ELF-1 (cell line): ENCODE measurements around the gene RNASEH2C.
A peak's percentile ranks its signal among the peaks of the same experiment; 100 is the strongest.
"Not testable (repeated sequence)": the region's sequence is repeated elsewhere in the genome, so short reads cannot be mapped to it uniquely, and the experiment has no call there.

ENCODE experiments used
- DNase-seq: peaks from one replicate; pipeline ENCODE4 v3.0.0-alpha.2; 2016; ENCODE audit warnings: low read depth, low spot score

The RNASEH2C gene

DNA sequence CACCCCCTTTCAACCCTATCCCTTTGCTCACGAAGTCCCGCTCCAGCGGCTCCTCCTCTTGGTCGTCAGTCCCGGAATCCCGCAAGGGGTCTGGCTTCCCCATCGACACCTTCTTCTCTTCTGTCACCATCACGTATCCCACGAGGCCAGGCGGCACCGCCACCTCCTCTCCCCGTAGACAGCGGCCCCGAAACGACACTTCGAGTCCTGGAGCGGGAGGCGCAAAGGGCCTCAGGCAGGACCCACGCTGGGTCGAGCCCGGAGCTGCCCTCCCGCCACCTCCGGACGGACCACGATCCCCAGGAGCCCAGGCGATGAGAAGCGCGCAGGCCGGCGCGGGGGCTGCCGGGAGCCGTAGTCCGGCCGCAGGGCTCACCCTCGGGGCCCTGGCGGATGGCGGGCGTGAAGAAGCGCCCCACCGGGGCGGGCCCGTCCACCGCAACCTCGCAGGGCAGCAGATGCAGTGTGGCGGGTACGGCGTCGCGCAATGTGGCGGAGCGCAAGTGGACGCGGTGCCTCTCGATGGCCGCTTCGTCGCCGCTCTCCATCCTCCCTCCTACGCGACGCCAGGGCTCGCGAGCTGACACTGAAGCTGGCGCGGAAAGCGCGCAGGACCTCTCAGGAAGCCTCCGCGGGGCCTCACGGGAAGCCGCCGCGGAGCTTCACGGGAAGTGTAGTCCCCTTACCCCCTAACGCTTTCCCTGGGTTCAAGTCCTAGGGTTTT is at the start of gene RNASEH2C:
Gene RNASEH2C, minus strand, starts transcription at position 588 of the 724 bp plus-strand sequence. Its CDS starts 40 bp downstream, at position 548.
- peak; percentile 88 for DNase-seq

DNA sequence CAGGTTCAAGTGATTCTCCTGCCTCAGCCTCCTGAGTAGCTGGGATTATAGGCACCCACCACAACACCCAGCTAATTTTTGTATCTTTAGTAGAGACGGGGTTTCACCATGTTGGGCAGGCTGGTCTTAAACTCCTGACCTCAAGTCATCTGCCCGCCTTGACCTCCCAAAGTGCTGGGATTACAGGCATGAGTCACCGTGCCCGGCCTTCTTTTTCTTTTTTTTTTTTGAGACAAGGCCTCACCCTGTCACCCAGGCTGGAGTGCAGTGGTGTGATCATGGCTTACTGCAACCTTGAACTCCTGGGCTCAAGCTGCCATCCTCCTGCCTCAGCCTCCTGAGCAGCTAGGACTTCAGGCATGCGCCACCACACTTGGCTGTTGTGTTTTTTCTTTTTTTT is 47.2 kb upstream of the RNASEH2C start:
- not testable (repeated sequence) for DNase-seq

DNA sequence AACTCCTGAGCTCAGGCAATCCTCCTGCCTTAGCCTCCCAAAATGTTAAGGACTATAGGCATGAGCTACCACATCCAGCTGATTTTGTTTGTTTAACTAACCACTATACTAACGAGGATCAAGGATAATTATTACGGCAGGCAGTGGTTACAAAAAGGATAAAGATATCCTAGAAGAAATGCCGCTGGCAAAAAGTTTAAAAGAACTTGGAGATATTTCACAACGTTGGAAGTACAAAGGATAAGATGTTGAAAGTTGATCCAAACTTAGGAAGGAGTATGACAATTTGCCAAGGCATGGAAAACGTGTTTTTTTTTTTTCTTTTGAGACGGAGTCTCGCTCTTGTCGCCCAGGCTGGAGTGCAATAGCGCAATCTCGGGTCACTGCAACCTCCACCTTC is 46.8 kb upstream of the RNASEH2C start:
- no peak for DNase-seq

DNA sequence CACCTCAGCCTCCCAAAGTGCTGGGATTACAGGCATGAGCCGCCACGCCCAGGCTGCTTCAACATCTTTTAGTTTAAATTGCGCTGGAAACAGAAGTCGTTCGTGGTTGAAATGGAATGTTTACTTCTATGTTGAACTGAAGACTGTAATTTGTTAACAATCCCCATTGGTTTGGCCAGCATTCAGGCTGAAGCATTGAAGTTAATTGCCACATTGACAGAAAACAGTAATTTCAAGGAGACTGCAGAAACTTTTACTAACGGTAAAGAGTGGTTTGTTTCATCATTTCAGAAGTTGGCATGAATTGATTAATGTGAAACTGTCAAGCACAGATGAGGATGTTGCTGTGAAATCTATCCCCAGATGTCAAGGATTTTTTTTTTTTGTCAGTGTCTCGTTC is 45.9 kb upstream of the RNASEH2C start:
- no peak for DNase-seq

DNA sequence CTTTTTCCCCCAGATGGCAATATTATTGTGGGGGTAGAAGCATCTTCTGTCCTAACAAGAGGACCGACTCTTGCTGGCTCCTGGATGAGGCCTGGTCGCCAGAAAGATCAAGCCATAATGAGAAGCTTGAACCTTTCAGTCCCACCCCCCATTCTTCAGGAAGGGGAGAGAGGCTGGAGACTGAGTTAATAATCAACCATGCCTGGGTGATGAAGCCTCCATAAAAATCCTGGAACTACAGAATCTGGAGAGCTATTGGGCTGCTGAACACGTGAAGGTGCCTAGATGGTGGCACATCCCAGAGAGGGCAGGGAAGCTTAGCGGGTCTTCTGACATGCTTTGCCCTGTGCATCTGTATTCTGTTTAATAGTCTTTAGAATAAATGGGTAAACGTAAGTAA is 43.8 kb upstream of the RNASEH2C start:
- no peak for DNase-seq

DNA sequence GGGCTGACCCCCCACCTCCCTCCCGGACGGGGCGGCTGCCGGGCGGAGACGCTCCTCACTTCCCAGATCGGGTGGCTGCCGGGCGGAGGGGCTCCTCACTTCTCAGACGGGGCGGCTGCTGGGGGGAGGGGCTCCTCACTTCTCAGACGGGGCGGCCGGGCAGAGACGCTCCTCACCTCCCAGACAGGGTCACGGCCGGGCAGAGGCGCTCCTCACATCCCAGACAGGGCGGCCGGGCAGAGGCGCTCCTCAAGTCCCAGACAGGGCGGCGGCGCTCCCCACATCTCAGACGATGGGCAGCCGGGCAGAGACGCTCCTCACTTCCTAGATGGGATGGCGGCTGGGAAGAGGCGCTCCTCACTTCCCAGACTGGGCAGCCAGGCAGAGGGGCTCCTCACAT is 42.2 kb upstream of the RNASEH2C start:
- not testable (repeated sequence) for DNase-seq

DNA sequence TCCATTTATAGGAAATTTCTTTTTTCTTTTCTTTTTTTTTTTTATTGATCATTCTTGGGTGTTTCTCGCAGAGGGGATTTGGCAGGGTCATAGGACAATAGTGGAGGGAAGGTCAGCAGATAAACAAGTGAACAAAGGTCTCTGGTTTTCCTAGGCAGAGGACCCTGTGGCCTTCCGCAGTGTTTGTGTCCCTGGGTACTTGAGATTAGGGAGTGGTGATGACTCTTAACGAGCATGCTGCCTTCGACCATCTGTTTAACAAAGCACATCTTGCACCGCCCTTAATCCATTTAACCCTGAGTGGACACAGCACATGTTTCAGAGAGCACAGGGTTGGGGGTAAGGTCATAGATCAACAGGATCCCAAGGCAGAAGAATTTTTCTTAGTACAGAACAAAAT is 41.6 kb upstream of the RNASEH2C start:
- DNase-seq, result not testable (repeated sequence)

DNA sequence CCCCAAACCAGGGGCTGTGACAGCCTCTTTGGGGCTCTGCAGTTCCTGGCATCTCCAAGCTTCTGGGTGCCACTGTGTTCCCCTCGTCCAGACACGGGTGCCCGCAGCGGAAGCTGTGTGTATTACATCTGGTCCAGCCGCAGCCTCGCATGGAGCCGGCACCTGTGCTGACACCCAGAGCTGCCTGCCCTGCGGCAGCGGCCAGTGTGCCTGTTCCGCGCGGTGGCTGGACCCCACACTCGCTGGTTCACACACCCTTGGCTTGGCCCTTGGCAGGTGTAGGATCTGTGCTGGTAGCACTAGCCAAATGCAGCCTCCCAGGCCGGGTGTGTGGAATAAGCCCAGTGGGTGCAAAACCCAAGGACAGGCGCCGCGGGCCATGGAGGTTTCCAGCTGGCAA is 24.5 kb upstream of the RNASEH2C start:
- DNase-seq, result no peak

DNA sequence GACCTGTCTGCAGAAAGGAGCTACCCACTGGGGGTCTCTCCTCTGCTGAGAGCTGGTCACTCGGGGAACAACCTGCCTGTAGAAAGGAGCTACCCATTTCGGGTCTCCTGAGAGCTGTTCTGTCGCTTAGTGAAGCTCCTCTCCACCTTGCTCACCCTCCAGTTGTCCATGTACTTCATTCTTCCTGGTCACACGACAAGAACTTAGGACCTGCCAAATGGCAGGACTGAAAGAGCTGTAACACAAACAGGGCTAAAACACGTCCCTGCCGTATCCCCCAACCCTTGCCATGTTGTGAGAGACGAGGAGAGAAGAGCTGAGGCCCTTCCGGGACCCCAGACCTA is 24.1 kb upstream of the RNASEH2C start:
- no peak for DNase-seq

DNA sequence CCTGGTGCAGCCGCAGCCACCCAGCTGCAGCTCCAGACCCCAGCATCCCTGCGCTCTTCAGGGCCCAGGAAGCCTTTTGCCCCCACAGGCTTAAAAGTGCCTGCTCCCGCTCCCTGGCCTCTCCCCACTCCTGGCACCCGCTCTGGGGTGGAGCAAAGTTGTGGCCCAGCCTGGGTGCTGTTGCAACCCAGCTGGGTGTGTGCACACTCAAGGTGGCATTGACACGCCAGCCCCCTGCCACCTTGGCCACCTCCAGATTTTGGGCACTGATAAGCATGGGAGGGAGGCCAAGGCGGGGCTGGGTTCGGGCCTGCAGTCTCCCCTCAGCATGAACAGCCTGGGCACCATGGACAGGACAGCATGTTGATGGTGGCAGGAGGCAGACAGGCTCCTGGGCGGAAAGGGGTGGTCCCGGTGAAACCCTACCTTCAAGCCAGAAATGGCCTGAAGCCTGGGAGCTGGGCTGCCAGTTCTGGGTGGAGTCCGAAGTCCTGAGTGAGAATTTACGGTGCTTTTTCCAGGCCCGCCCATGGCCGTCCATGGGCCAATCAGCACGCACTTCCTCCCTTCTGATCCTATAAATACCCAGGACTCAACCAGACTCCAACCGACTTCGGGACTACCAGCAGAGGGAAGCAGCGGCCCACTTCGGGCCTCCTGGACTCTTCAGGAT is 23.6 kb upstream of the RNASEH2C start:
- peak; percentile 79 for DNase-seq

DNA sequence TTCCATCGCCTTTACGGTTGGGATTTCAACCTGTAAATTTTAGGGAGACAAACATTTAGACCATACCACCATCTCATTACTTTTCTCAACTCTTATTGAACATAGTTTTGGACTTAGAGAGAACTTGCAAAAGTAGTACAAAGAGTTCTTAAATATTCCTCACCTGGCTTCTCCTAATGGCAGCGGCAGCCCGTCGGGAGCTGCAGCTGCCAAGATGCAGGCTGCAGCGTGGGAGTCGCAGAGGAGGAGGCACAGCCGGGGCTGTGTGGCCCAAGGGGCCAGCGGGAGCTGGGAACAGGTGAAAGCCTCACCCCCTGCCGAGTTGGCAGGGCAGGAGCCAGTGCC is 23.1 kb upstream of the RNASEH2C start:
- DNase-seq, result no peak

DNA sequence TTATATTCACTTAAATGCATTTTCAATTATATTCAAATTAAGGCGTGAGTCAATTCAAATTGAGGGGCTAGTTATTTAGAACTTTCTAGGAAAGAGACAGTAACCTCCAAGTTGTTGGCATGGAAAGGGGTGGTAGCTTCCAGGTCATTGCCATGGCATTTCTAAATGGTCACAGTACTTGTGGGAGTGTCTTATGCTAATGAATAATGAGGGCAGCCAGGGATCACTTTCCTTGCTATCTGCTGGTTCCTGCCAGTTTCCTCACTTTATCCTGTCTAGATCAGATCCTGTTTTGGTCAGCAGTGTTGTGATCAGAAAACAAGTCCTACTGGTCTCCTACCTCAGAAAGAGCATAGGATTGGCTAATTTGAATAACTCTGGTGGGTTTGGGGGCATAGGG is 21.8 kb upstream of the RNASEH2C start:
- DNase-seq, result no peak

DNA sequence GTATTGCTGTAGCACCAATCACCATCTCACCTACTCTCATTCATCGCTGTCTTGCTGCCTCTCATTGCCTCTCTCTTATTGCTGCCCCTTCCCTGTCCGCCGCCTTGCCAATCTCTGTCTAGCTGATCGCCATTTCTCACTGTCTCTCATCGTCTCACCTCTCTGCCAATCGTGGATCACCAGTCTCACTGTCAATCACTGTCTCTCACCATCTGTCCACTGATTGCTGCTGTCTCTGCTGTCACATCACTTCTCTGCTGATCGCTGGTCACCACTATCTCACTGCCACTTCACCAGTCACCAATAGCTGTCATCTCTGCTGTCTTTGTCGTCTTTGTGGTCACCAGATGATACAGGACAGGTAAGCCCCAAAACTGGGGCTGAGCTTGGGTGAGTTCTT is 20.6 kb upstream of the RNASEH2C start:
- no peak for DNase-seq

DNA sequence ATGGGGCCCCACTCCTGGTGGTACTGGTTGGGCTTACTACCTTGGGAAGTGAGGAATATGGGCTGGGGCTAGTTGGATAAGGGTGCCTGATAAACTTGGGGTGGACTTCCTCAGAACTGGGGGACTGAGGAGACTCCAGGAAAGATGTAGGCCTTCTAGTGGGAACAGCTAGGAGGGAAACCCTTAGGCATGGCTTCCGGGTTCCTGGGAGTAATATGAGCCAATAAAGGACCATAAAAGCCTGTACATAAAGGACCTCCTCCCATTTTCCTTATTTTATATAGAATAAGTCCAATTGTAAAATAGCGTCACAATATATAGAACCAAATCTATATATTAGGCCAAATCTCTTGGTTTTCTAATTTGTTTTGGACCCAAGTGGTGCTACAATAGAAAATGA is 18.4 kb upstream of the RNASEH2C start:
- DNase-seq, result no peak

DNA sequence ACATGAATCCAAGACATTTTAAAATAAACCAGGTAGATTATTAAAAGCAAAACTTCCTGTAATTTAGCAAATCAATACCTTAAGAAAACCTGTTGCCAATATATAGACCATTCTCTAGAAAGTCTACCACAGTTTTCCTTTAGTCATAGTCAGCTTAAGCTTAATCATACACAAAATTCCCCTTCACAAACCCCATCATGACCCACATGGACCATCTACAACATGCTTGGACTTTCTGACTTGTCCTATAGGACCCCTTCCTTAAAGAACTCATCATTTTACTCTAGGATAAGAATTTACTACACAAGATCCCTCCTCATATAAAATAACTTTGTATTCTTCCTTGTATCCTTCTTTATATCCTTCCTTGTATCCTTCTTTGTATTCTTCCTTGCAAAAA is 16.2 kb upstream of the RNASEH2C start:
- no peak for DNase-seq

DNA sequence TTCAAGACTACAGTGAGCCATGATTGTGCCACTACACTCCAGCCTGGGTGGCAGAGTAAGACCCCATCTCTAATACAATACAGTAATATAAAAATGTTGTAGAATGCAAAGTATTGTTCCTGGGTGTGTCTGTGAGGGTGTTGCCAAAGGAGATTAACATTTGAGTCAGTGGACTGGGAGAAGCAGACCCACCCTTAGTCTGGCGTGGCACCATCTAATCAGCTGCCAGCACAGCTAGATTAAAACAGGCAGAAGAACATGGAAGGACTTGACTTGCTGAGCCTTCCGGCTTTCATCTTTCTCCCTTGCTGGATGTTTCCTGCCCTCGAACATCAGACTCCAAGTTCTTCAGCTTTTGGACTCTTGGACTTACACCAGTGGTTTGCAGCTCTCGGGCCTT is 14.5 kb upstream of the RNASEH2C start:
- DNase-seq, result not testable (repeated sequence)

DNA sequence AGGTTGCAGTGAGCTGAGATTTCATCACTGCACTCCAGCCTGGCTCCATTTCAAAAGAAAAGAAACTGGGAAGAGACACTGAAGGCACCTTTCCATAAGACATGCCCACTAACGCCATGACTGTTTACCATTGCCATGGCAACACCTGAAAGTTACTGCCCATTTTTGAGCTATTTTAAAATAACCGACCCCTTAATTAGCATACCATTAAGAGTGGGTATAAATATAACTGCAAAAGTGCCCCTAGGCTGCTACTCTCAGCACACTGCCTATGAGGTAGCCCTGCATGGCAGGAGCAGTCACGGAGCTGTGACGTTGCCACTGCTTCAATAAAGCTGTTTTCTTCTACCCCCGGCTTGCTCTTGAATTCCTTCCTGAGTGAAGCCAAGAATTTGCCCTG is 9.9 kb upstream of the RNASEH2C start:
- DNase-seq, result no peak

DNA sequence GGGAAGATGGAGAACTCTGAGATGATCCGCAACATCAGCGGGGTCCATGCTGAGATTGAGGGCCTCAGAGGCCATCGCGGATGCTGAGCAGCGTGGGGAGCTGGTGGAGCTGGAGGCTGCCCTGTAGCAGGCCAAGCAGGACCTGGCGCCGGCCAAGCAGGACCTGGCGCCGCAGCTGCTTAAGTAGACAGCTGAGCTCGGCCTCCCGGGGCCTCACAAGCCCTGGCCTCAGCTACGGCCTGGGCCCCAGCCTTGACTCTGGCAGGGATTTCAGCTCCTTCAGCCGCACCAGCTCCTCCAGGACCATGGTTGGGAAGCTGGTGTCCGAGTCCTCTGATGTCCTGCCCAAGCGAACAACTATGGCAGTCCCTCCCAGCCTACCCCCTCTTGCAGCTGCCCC is 7.3 kb upstream of the RNASEH2C start:
- no peak for DNase-seq

DNA sequence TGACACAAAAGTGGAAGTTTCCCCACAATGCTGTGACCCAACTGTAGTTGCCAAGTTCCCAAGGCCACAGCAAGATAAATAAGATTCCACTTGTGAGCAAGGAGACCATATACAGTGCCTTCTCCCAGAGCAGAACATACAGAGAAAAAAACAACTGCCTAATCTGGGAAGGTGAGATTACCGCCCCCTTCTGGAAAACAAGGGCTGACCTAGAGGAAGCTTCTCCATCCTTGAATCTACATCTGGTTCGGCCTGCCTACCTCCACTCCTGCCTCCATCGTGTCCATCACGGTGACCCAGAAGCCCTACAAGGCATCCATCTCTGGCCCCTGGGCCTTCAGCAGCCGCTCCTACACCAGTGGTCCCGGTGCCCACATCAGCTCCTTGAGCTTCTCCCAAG is 6.1 kb upstream of the RNASEH2C start:
- no peak for DNase-seq

DNA sequence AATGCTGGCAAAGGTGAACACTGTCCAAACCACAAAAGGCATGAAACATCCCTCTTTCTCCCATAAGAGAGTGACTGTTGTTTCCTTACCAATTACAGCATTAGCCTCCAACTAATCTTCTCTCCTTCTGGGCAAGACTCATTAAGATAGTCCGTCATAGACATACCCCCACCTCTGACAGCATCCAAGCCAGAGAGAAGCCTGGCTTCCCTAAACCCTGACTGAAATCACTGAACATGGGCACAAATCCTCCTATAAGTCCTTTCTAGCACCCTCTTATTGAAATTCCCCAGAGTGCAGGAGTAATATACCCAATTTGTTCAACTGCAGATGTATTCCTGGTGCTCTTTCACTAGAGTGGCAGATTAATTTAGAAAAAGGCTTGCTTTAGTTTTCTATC is 1.7 kb upstream of the RNASEH2C start:
- DNase-seq, result no peak

DNA sequence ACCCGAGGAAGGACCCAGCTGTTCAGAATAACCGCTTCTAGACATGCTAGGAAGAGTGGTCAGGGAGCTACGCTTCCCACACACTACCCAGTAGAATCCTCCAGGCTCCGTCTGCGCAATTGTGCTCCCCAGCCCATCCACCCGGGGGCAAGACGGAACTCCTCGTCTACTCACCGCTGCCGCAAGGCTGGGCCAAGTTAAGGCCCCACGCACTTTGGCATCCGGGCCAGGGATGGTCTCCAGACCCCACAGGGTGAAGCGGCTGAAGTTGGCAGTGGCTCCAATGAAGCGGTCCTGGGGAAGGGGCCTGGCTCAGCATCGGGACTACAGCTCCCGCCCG is 757 bp downstream of the RNASEH2C start:
- no peak for DNase-seq

DNA sequence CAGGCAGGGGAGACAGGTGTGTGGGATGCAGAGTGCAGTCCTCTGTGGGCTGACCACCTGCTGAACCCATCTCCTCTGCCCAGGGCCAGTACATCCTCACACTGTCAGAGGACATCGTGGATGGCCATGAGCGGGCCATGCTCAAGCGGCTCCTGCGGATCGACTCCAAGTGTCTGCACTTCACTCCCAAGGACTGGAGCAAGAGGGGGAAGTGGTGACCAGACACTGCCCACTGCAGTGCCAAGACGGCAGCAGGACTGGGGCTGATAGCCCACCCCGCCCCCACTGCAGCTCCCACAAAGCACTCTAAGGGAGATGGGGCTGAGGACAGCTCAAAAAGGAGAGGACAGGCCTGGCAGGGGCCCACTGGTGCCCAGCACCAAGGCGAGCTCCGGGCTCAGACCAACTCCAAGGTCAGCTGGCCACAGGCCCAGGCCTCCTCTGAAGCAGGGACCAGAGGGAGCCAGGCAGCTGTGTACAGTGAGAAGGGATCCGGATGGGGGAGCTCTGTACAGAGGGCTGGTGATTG is 1.6 kb downstream of the RNASEH2C start:
- DNase-seq, result no peak

DNA sequence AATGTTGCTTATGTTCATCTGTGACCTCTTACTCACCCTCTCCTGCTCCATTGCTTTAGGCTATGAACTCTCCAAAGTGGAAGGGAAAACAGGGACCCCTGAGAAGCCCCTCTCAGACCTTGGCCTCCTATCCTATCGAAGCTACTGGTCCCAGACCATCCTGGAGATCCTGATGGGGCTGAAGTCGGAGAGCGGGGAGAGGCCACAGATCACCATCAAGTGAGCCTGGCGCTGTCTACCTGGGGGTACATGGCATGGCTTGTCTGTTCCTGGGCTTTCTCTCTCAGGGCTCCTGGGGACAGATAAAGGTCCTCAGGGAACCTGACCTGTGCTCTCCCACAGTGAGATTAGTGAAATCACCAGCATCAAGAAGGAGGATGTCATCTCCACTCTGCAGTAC is 2.1 kb downstream of the RNASEH2C start:
- no peak for DNase-seq

DNA sequence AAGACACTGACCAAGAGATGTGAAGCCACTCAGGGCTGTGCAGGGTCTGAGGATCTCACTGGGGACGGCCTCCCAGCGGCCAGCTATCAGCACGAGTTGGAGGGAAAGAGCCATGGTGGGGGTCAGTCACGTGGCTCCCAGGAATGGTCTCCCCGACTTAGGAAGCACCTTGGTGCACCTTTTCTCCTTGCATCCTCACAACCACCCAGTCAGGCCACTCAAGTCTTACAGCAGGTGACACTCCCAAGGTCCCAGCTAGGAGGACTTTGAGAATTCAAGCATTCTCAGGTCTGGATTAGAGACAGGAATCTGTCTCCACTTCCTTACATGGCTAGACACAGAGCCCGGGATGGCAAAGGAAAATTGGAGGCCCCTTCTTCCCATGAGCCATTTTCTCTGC is 2.7 kb downstream of the RNASEH2C start:
- DNase-seq, result no peak
